Common myeloid progenitor, CD34-positive (primary cell): ENCODE measurements around the gene TEKT3.

Experiments
- CTCF ChIA-PET: fragments of 350-600 bp; sonication (Branson Sonifier 250); formaldehyde crosslinking; loops from one replicate; lab custom pipeline; 2021; ENCODE audit warnings: antibody characterized with exemption; lab: Charles Lee
- POLR2A ChIA-PET: fragments of 350-600 bp; sonication (Branson Sonifier 250); formaldehyde crosslinking; loops from one replicate; lab custom pipeline; 2021; ENCODE audit warnings: antibody characterized with exemption; lab: Charles Lee
- DNase-seq, 3 donors: peaks; one replicate each; pipeline versions ENCODE4 v3.0.0 to v3.0.0-alpha.2; 2013
- H3K27ac ChIP-seq, 2 experiments: 1 replicate in 1 of 2; 2 replicates in 1 of 2; pipeline ENCODE4 v1.7.0; 2013; ENCODE audit warnings: inconsistent platforms in 2 of 2, low read length in 2 of 2, mild to moderate bottlenecking in 2 of 2, low read depth in 1 of 2, moderate library complexity in 1 of 2; ENCODE audit not compliant: severe bottlenecking in 2 of 2, insufficient read depth in 1 of 2, poor library complexity in 1 of 2
- H3K27me3 ChIP-seq, 5 experiments: replicated peaks in 2 of 5; 1 replicate in 3 of 5; 2 replicates in 2 of 5; pipeline versions ENCODE4 v1.6.1 to v1.7.0; 2013; ENCODE audit warnings: low read length in 4 of 5, mild to moderate bottlenecking in 2 of 5, moderate library complexity in 2 of 5, inconsistent platforms in 1 of 5; ENCODE audit not compliant: insufficient read depth in 5 of 5, control insufficient read depth in 4 of 5
- H3K36me3 ChIP-seq, 4 experiments: 1 replicate in 2 of 4; 2 replicates in 2 of 4; pipeline versions ENCODE4 v1.6.1 to v1.7.0; 2013; ENCODE audit warnings: low read length in 3 of 4, control low read depth in 1 of 4, mild to moderate bottlenecking in 1 of 4; ENCODE audit not compliant: control insufficient read depth in 4 of 4, insufficient read depth in 4 of 4
- H3K4me1 ChIP-seq, 4 experiments: 1 replicate in 3 of 4; 2 replicates in 1 of 4; pipeline versions ENCODE4 v1.6.1 to v1.7.1; 2013; ENCODE audit warnings: low read length in 3 of 4, mild to moderate bottlenecking in 3 of 4, control low read depth in 1 of 4, inconsistent platforms in 1 of 4, moderate library complexity in 1 of 4; ENCODE audit not compliant: control insufficient read depth in 4 of 4, insufficient read depth in 4 of 4; ENCODE audit errors: control extremely low read depth in 1 of 4
- H3K4me3 ChIP-seq, 7 experiments: 1 replicate in 4 of 7; 2 replicates in 3 of 7; pipeline versions ENCODE4 v1.5.1 to v1.7.0; 2013; ENCODE audit warnings: mild to moderate bottlenecking in 7 of 7, low read length in 6 of 7, moderate library complexity in 6 of 7, inconsistent platforms in 2 of 7, low read depth in 2 of 7, control low read depth in 1 of 7; ENCODE audit not compliant: insufficient read depth in 4 of 7, control insufficient read depth in 1 of 7; ENCODE audit errors: extremely low read depth in 1 of 7
- H3K9me3 ChIP-seq, 5 experiments: 1 replicate in 4 of 5; 2 replicates in 1 of 5; pipeline versions ENCODE4 v1.6.1 to v1.7.1; 2013; ENCODE audit warnings: low read length in 4 of 5, mild to moderate bottlenecking in 2 of 5, inconsistent platforms in 1 of 5, low read depth in 1 of 5, moderate library complexity in 1 of 5; ENCODE audit not compliant: control insufficient read depth in 4 of 5, insufficient read depth in 2 of 5; ENCODE audit errors: control extremely low read depth in 1 of 5
- WGBS: methylation state at CpG from one replicate; pipeline ENCODE4 v1.1.5; 2013; ENCODE audit not compliant: insufficient coverage; 5-methylcytosine and 5-hydroxymethylcytosine counted together

The TEKT3 gene

DNA sequence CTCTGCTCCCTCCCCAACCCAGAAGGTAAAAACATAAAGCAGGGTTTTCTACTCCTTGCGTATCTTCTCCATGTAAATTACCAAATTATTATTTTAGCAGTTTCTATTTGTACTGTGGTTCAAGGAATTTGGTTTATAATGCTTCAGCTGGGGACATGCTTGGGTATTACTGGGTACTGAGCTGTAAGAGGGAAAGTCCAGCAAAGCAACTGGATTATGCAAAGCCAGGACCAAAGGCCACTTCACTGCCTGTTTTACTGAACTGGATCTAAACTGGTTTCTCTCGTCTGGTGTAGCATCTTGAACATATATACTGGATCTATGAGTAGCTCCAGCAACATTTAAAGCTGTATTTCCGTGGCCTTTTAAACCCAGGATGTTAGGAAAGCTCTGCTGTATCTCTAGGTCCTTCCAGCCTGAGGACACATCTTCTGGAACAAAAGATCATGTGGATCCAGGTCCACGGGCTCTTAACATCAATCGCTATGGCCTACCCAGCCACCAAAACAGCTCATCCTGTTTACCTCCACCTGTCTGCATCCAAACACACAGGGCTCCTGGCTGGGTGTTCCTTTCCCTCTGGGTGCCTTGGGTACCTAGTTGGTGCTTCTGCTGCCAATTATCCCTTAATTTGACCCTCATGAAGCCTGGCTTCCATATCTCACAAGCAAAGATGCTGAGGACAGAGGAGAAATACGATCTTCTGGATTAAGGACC is 83.4 kb downstream of the TEKT3 start:
- ChIA-PET CTCF (interaction anchor here (0.9 to 4.4 kb wide), 9 partner anchors 10 to 269 kb away, joined by 3 to 54 read pairs (median 6); no protein-coding TSS in a partner anchor), POLR2A (no interaction called here)
- H3K9me3 ChIP-seq = no peaks in the 10 kb centered on the region
- peak overlapping the region in 3 of 7 experiments; percentile 4 to 38 (median 34) for H3K4me3 ChIP-seq
- no peaks in the 10 kb centered on the region for H3K36me3 ChIP-seq
- 96% methylated on average over 5 of the region's 6 CpGs for WGBS
- peaks cover 16 to 43% (median 34%) of the 10 kb centered on the region in 4 experiments for H3K4me1 ChIP-seq
- no peak for DNase-seq
- no peak overlapping the region for H3K27ac ChIP-seq
- peaks cover 0 to 44% (median 18%) of the 10 kb centered on the region in 5 experiments for H3K27me3 ChIP-seq

- Histone ChIP-seq H3K27me3 (peaks cover 0 to 38% (median 13%) of the 10 kb centered on the region in 5 experiments), H3K36me3 (no peaks in the 10 kb centered on the region), H3K4me1 (peaks cover 16 to 36% (median 29%) of the 10 kb centered on the region in 4 experiments), H3K4me3 (peak overlapping the region in 4 of 7 experiments; percentile 4 to 38 (median 20)), H3K27ac (no peak overlapping the region), H3K9me3 (no peaks in the 10 kb centered on the region)
- CTCF ChIA-PET = interaction anchor here (1.0 to 4.4 kb wide), 8 partner anchors 10 to 269 kb away, joined by 3 to 54 read pairs (median 8); no protein-coding TSS in a partner anchor
- WGBS = 0% methylated on average over 17 of the region's 17 CpGs
- POLR2A ChIA-PET = no interaction called here
- DNase-seq = peak; percentile 68 to 78 (median 77)
Measured at GRCh38 chr17:15257258-15257788, 84.1 kb downstream of the TEKT3 start.

- peaks cover 16 to 32% (median 27%) of the 10 kb centered on the region in 4 experiments for H3K4me1 ChIP-seq
- H3K27me3 ChIP-seq = peaks cover 0 to 32% (median 9%) of the 10 kb centered on the region in 5 experiments
- H3K27ac ChIP-seq = no peak overlapping the region
- WGBS = 20% methylated on average over 6 of the region's 7 CpGs
- H3K36me3 ChIP-seq = no peaks in the 10 kb centered on the region
- no peak overlapping the region for H3K4me3 ChIP-seq
- peak in 1 of 3 donors; percentile 29 for DNase-seq
- ChIA-PET CTCF (interaction anchor here (0.7 to 4.4 kb wide), 6 partner anchors 9 to 254 kb away, joined by 3 to 54 read pairs (median 8); no protein-coding TSS in a partner anchor), POLR2A (no interaction called here)
- no peaks in the 10 kb centered on the region for H3K9me3 ChIP-seq
Measured at GRCh38 chr17:15256689-15257088, 84.7 kb downstream of the TEKT3 start.

- H3K27me3 ChIP-seq = peaks cover 0 to 24% (median 6%) of the 10 kb centered on the region in 5 experiments
- no peak for DNase-seq
- peaks cover 16 to 24% (median 21%) of the 10 kb centered on the region in 4 experiments for H3K4me1 ChIP-seq
- 96% methylated on average over 5 of the region's 13 CpGs for WGBS
- POLR2A ChIA-PET = no interaction called here
- CTCF ChIA-PET = interaction anchor here (0.7 to 4.4 kb wide), 5 partner anchors 8 to 247 kb away, joined by 3 to 54 read pairs (median 10); no protein-coding TSS in a partner anchor
- no peak overlapping the region for H3K27ac ChIP-seq
- H3K4me3 ChIP-seq = no peak overlapping the region
- H3K9me3 ChIP-seq = no peaks in the 10 kb centered on the region
- H3K36me3 ChIP-seq = no peaks in the 10 kb centered on the region
Measured at GRCh38 chr17:15255713-15256454, 85.5 kb downstream of the TEKT3 start.
